Esophagus muscularis mucosa (tissue), 3 donors: ENCODE results near the gene ZFX.

Experiments
- CTCF ChIP-seq, 3 experiments: fragments of 200-600 bp in 2 of 3; fragments of 450-650 bp in 1 of 3; sonication (generic) in 2 of 3; IDR thresholded peaks; one replicate each; pipeline ENCODE4 v1.5.1; 2017 to 2019; ENCODE audit warnings: antibody characterized with exemption in 3 of 3, mild to moderate bottlenecking in 2 of 3, moderate library complexity in 1 of 3
- POLR2A ChIP-seq: fragments of 450-650 bp; IDR thresholded peaks from one replicate; pipeline ENCODE4 v1.6.1; 2017; ENCODE audit warnings: antibody characterized with exemption, moderate library complexity, mild to moderate bottlenecking, low read depth
- POLR2AphosphoS5 ChIP-seq, 2 donors: sonication (generic); formaldehyde crosslinking; IDR thresholded peaks; one replicate each; pipeline ENCODE4 v1.6.1; 2017; ENCODE audit warnings: antibody characterized with exemption in 2 of 2

- TF ChIP-seq POLR2AphosphoS5 (IDR thresholded peaks at IDR 0.05) (no peak), POLR2A (no peak), CTCF (IDR thresholded peaks at IDR 0.05) (no peak)
Measured at GRCh38 chrX:24225265-24225664, 75.7 kb downstream of the ZFX start.
